Measurements from ENCODE around the gene FOXG1. TPM values are rescaled to one million over a fixed set of nuclear protein-coding genes. Genes with fewer than 3 reads are reported as not detected.
A peak's percentile ranks its signal among the peaks of the same experiment; 100 is the strongest.

FOXG1 gene
- total RNA-seq, 3 donors from 2014 or later: not detected

DNA sequence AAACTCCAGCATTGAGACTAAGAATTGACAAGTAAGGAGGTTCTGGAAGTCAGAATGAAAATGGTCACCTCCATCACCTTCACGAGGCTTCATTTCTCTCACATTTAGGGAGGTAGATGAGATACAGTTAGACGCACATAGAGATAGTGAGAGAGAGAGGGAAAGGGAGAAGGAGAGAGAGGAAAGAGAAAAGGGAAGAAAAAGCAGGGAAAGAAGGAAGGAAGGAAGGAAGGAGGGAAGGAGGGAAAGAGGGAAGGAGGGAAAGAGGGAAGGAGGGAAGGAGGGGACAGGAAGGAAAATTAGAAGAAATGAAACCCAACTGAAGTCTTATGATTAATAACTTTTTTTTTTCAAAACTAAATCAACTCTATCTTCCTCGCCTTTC, 10.7 kb upstream of the FOXG1 start:
- intact Hi-C loops (cut with DNase I; ENCODE audit: low total_unique reads): loop anchor here (5.0 kb wide), 1 partner anchor 1949 kb away; no protein-coding TSS in a partner anchor
- Histone ChIP-seq H3K27me3 (peaks cover 0 to 74% of the 10 kb centered on the region in 2 donors), H3K9me3 (no peaks in the 10 kb centered on the region), H3K4me3 (no peak overlapping the region), H3K4me1 (no peaks in the 10 kb centered on the region), H3K27ac (no peak overlapping the region), H3K36me3 (no peaks in the 10 kb centered on the region)
- TF ChIP-seq POLR2AphosphoS5 (IDR thresholded peaks at IDR 0.05) (no peak), POLR2A (IDR thresholded peaks at IDR 0.05) (no peak)
- TF ChIP-seq, protein P1, sequence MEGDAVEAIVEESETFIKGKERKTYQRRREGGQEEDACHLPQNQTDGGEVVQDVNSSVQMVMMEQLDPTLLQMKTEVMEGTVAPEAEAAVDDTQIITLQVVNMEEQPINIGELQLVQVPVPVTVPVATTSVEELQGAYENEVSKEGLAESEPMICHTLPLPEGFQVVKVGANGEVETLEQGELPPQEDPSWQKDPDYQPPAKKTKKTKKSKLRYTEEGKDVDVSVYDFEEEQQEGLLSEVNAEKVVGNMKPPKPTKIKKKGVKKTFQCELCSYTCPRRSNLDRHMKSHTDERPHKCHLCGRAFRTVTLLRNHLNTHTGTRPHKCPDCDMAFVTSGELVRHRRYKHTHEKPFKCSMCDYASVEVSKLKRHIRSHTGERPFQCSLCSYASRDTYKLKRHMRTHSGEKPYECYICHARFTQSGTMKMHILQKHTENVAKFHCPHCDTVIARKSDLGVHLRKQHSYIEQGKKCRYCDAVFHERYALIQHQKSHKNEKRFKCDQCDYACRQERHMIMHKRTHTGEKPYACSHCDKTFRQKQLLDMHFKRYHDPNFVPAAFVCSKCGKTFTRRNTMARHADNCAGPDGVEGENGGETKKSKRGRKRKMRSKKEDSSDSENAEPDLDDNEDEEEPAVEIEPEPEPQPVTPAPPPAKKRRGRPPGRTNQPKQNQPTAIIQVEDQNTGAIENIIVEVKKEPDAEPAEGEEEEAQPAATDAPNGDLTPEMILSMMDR (IDR thresholded peaks at IDR 0.05): no peak
- DNase-seq (ENCODE audit: low spot score in 2 of 2): no peak

DNA sequence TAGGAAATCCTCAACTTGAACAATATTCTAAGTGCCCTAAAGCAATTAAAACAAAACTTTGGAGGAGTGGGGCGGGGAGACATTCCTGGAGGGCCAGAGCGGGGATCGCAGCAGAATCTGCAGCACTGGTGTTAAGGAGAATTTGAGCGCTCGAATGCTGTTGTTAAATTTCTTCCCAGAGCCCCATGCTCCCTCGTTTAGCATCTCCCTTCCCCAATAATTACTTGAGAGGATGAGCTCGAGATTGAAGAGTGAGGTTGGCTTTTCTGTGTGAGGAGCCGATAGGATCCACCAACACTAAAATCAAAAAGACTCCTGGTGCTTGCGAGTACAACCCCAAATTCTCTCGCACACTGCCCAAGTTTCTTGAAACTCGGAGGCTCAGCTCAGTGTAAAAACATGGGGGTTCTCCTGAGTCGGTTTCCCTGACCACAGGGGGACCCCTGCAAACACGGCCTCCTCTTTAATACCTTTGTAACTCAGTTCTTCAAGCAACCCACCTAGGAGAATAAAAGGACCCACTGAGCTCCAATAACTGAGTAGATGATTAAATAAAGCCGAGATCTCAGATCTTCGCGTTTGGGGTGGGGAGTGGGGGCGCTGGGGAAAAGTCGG, 10.2 kb upstream of the FOXG1 start:
- Histone ChIP-seq H3K27me3 (peaks cover 0 to 74% of the 10 kb centered on the region in 2 donors), H3K27ac (no peak overlapping the region), H3K4me1 (no peaks in the 10 kb centered on the region), H3K36me3 (no peaks in the 10 kb centered on the region), H3K4me3 (no peak overlapping the region), H3K9me3 (no peaks in the 10 kb centered on the region)
- no peak for TF ChIP-seq POLR2A (IDR thresholded peaks at IDR 0.05)
- TF ChIP-seq, protein P1 (IDR thresholded peaks at IDR 0.05): no peak
- no peak for TF ChIP-seq POLR2AphosphoS5 (IDR thresholded peaks at IDR 0.05)
- intact Hi-C loops (cut with DNase I; ENCODE audit: low total_unique reads): loop anchor here (5.0 kb wide), 1 partner anchor 1949 kb away; no protein-coding TSS in a partner anchor
- no peak for DNase-seq (ENCODE audit: low spot score in 2 of 2)

DNA sequence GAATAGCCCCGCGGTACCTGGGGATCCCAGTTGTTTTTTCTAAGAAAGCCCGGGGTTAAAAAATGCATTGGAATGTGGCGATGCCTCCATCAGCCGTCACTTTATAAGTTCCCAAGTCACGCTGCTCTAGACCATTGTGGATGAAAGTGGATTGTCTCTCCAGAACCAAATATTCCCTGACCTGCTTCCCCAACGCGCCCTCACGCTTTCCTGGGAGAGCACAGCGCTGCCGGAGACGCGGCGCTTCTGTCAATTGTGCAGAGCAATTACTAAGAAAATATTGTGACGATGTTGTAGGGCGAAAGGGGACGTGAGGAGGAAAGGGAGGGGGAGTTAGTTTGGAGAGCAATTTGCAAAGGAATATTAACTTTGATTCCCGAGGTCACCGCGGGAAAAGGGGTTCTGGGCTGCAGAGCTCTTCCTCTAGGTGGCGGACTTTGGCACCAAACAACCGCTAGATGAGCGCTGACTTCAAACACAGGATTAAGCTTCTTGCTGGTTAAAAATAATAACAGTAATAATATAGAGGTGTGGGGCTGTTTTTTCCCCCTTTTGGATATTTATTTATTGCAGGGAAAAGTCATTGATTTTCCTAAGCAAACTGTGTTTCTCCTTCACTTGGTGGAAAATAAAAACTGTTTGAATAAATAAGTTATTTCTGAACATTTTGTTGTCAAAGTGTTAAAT, 9.6 kb upstream of the FOXG1 start:
- Histone ChIP-seq H3K9me3 (no peaks in the 10 kb centered on the region), H3K4me1 (no peaks in the 10 kb centered on the region), H3K4me3 (no peak overlapping the region), H3K27me3 (peaks cover 0 to 77% of the 10 kb centered on the region in 2 donors), H3K36me3 (no peaks in the 10 kb centered on the region), H3K27ac (no peak overlapping the region)
- no peak for DNase-seq (ENCODE audit: low spot score in 2 of 2)
- intact Hi-C loops (cut with DNase I; ENCODE audit: low total_unique reads): loop anchor here (5.0 kb wide), 1 partner anchor 1950 kb away; no protein-coding TSS in a partner anchor
- no peak for TF ChIP-seq POLR2AphosphoS5 (IDR thresholded peaks at IDR 0.05)
- TF ChIP-seq, protein P1 (IDR thresholded peaks at IDR 0.05): peak in 1 of 3 donors; percentile 34

DNA sequence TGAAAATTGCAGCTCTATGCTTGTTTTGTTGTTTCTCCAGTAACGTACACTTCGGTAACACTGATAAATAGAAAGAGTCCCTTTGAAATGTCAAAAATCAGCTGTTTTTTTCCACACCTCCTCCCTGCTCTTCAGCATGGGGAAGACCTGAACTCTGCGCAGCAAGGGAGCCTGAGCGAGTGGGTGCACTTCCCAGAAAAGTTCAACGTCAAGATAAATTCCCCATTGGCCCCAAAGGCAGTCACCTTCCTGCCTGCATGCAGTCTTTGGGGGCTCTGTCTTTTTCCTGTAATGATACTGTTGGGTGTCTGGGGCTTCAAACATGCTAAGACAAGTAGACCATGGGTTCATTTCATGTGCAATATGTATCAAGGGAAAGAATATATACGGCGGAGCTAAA, 8.8 kb upstream of the FOXG1 start:
- intact Hi-C loops (cut with DNase I; ENCODE audit: low total_unique reads): loop anchor here (5.0 kb wide), 1 partner anchor 1950 kb away; no protein-coding TSS in a partner anchor
- Histone ChIP-seq H3K36me3 (no peaks in the 10 kb centered on the region), H3K27ac (no peak overlapping the region), H3K9me3 (no peaks in the 10 kb centered on the region), H3K4me3 (no peak overlapping the region), H3K27me3 (peaks cover 0 to 85% of the 10 kb centered on the region in 2 donors), H3K4me1 (no peaks in the 10 kb centered on the region)
- no peak for DNase-seq (ENCODE audit: low spot score in 2 of 2)
- TF ChIP-seq, protein P1 (IDR thresholded peaks at IDR 0.05): no peak
- TF ChIP-seq POLR2AphosphoS5 (IDR thresholded peaks at IDR 0.05) (no peak), POLR2A (IDR thresholded peaks at IDR 0.05) (no peak)

DNA sequence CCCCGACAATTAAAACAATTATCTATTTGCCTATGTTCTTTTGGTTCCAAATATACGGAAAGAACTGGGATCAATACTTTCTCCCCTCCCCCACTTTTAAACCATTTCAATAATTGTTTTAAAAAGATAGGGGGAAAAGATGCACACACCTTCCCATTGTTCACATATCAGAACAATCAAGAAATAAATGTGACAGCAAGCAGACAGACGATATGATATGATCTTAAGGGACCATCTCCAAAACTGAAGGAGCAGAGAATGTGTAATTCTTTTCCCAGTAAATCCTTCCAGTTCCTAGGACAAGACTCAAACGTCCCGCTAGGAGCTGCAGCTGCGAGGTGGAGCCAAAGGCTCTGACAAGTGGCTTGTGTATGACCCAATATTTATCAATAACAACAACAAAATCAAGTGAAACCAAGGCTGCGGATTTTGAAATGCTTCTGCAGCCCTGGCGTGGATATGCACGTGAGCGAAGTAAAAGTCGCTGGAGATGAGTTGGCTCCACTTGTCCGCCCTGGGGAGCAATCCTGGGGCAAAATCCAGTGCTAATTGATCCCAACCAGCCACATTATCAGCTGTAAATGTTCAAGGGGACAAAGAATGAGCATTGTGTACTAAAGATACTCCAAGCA, 8.2 kb upstream of the FOXG1 start:
- intact Hi-C loops (cut with DNase I; ENCODE audit: low total_unique reads): loop anchor here (5.0 kb wide), 1 partner anchor 1951 kb away; no protein-coding TSS in a partner anchor
- peaks cover 0 to 91% of the 10 kb centered on the region in 2 donors for H3K27me3 ChIP-seq

More for the DNA sequence above, 8.2 kb upstream of the FOXG1 start:
- no peak for TF ChIP-seq POLR2AphosphoS5 (IDR thresholded peaks at IDR 0.05)
- TF ChIP-seq, protein P1 (IDR thresholded peaks at IDR 0.05): no peak
- Histone ChIP-seq H3K4me3 (no peak overlapping the region), H3K27ac (no peak overlapping the region), H3K9me3 (no peaks in the 10 kb centered on the region), H3K36me3 (no peaks in the 10 kb centered on the region), H3K4me1 (no peaks in the 10 kb centered on the region)
- no peak for DNase-seq (ENCODE audit: low spot score in 2 of 2)

Data from breast epithelium (tissue), 4 donors.